Measurements from ENCODE around the gene NFIX. TPM values are rescaled to one million over a fixed set of nuclear protein-coding genes. Genes with fewer than 3 reads are reported as not detected.

The NFIX gene
- total and polyA plus RNA-seq, 9 of the 15 experiments (the other 6 are each of a cell fraction or from before 2014, with no cell fraction given): 0.28 to 26.8 (median 5.4) TPM

GRCh38 chr19:13095934-13096927, 101.0 kb downstream of the NFIX start (continued):
- TF ChIP-seq PBX2 (CRISPR knock-in tag; IDR thresholded peaks at IDR 0.05; ENCODE audit: low read depth): no peak
- TF ChIP-seq PBX2 (tag; conservative IDR thresholded peaks at IDR 0.05; ENCODE audit: low read depth): no peak
- no peak for TF ChIP-seq HMGXB4 (CRISPR knock-in tag; IDR thresholded peaks at IDR 0.05)
- TF ChIP-seq RBM14 (IDR thresholded peaks at IDR 0.05; ENCODE audit: borderline replicate concordance, insufficient read depth, low read depth, low read length): no peak
- no peak for TF ChIP-seq TSHZ1 (CRISPR knock-in tag; IDR thresholded peaks at IDR 0.05)
- TF ChIP-seq DEAF1 (CRISPR knock-in tag; IDR thresholded peaks at IDR 0.05): no peak
- no peak for TF ChIP-seq NFE2 (IDR thresholded peaks at IDR 0.05; ENCODE audit: low read depth)
- TF ChIP-seq ZBTB12 (CRISPR knock-in tag; IDR thresholded peaks at IDR 0.05): no peak
- TF ChIP-seq DPF2 (IDR thresholded peaks at IDR 0.05): peak; percentile 65
- TF ChIP-seq PREB (CRISPR knock-in tag; IDR thresholded peaks at IDR 0.05): no peak
- TF ChIP-seq TRIM24 (IDR thresholded peaks at IDR 0.05): 0 out of 4 replicates have a peak, but pooled peaks of 1 of the 2 experiments have one; percentile 27
- TF ChIP-seq GABPA (tag; conservative IDR thresholded peaks at IDR 0.05; ENCODE audit: low read depth): peak; percentile 44
- TF ChIP-seq ZNF282 (CRISPR knock-in tag; IDR thresholded peaks at IDR 0.05): no peak
- TF ChIP-seq ZZZ3 (IDR thresholded peaks at IDR 0.05): no peak
